SK-N-SH treated with all-trans-retinoic acid at 6 μM for 48 hours (cell line): ENCODE data around the gene MAP3K1.

Experiments used
- ATAC-seq: fragments of 200-7000 bp; cut with Tn5 transposase; 3 replicates; pipeline ENCODE4 v1.9.1; 2020; ENCODE audit warnings: mild to moderate bottlenecking, moderate library complexity
- ARNTL ChIP-seq: fragments of 450-650 bp; formaldehyde crosslinking; IDR thresholded peaks from 2 replicates; pipeline ENCODE4 v1.5.0; 2020; ENCODE audit warnings: low read depth, mild to moderate bottlenecking, moderate library complexity, borderline replicate concordance
- BACH2 ChIP-seq: fragments of 250-450 bp; sonication (Bioruptor Pico); IDR thresholded peaks from 2 replicates; pipeline ENCODE4 v1.9.0; 2021; ENCODE audit warnings: mild to moderate bottlenecking, borderline replicate concordance
- CSDC2 ChIP-seq: fragments of 250-450 bp; sonication (Bioruptor Pico); IDR thresholded peaks from 2 replicates; pipeline ENCODE4 v1.5.0; 2020; ENCODE audit warnings: mild to moderate bottlenecking, moderate library complexity
- CSRNP3 ChIP-seq: fragments of 250-450 bp; sonication (Bioruptor Pico); IDR thresholded peaks from 2 replicates; pipeline ENCODE4 v1.5.1; 2021; ENCODE audit warnings: mild to moderate bottlenecking, moderate library complexity
- ESRRG ChIP-seq: fragments of 250-450 bp; sonication (Bioruptor Pico); IDR thresholded peaks from 2 replicates; pipeline ENCODE4 v1.6.1; 2021; ENCODE audit warnings: mild to moderate bottlenecking
- GLIS3 ChIP-seq: fragments of 250-450 bp; sonication (Bioruptor Pico); IDR thresholded peaks from 2 replicates; pipeline ENCODE4 v1.5.0; 2020; ENCODE audit warnings: mild to moderate bottlenecking, moderate library complexity
- OSR1 ChIP-seq: fragments of 250-450 bp; sonication (Bioruptor Pico); IDR thresholded peaks from 2 replicates; pipeline ENCODE4 v1.8.0; 2022; ENCODE audit warnings: moderate library complexity, mild to moderate bottlenecking, inconsistent platforms
- POU6F1 ChIP-seq: fragments of 250-450 bp; sonication (Bioruptor Pico); IDR thresholded peaks from 2 replicates; pipeline ENCODE4 v1.8.0; 2021; ENCODE audit warnings: low read depth, mild to moderate bottlenecking, moderate library complexity, borderline replicate concordance
- PPARA ChIP-seq: fragments of 250-450 bp; sonication (Bioruptor Pico); IDR thresholded peaks from 2 replicates; pipeline ENCODE4 v1.5.0; 2020; ENCODE audit warnings: mild to moderate bottlenecking, borderline replicate concordance
- RARB ChIP-seq: fragments of 250-450 bp; sonication (Bioruptor Pico); IDR thresholded peaks from 2 replicates; pipeline ENCODE4 v1.8.0; 2021; ENCODE audit warnings: mild to moderate bottlenecking, moderate library complexity
- SNAI2 ChIP-seq: fragments of 250-450 bp; sonication (Bioruptor Pico); IDR thresholded peaks from 2 replicates; pipeline ENCODE4 v1.5.0; 2020; ENCODE audit warnings: mild to moderate bottlenecking, moderate library complexity
- TCF4 ChIP-seq: fragments of 250-450 bp; sonication (Bioruptor Pico); IDR thresholded peaks from 2 replicates; pipeline ENCODE4 v1.8.0; 2021; ENCODE audit warnings: mild to moderate bottlenecking, moderate library complexity, borderline replicate concordance
- ZC3H10 ChIP-seq: fragments of 250-450 bp; sonication (Bioruptor Pico); IDR thresholded peaks from 2 replicates; pipeline ENCODE4 v1.5.1; 2021; ENCODE audit warnings: mild to moderate bottlenecking, moderate library complexity
- ZFP3 ChIP-seq: fragments of 250-450 bp; sonication (Bioruptor Pico); IDR thresholded peaks from 2 replicates; pipeline ENCODE4 v1.5.0; 2020; ENCODE audit warnings: mild to moderate bottlenecking, moderate library complexity
- ZFP30 ChIP-seq: fragments of 450-650 bp; formaldehyde crosslinking; IDR thresholded peaks from 2 replicates; pipeline ENCODE4 v1.5.0; 2022; ENCODE audit warnings: mild to moderate bottlenecking, moderate library complexity
- ZNF565 ChIP-seq: fragments of 450-650 bp; formaldehyde crosslinking; conservative IDR thresholded peaks from 2 replicates; pipeline ENCODE4 v1.5.0; 2020; ENCODE audit warnings: low read depth, mild to moderate bottlenecking, moderate library complexity
- ZNF70 ChIP-seq: fragments of 450-650 bp; formaldehyde crosslinking; IDR thresholded peaks from 2 replicates; pipeline ENCODE4 v1.5.0; 2020; ENCODE audit warnings: mild to moderate bottlenecking, moderate library complexity
- ZNF8 ChIP-seq: fragments of 450-650 bp; formaldehyde crosslinking; IDR thresholded peaks from 2 replicates; pipeline ENCODE4 v1.5.0; 2020; ENCODE audit warnings: mild to moderate bottlenecking, moderate library complexity
- TF ChIP-seq, protein P1 (sequence below): fragments of 250-450 bp; sonication (Bioruptor Pico); IDR thresholded peaks from 2 replicates; pipeline ENCODE4 v1.5.1; 2020; ENCODE audit warnings: low read depth, mild to moderate bottlenecking, moderate library complexity
- TF ChIP-seq, protein P2 (sequence below): fragments of 250-450 bp; sonication (Bioruptor Pico); IDR thresholded peaks from 2 replicates; pipeline ENCODE4 v1.8.0; 2020; ENCODE audit warnings: mild to moderate bottlenecking, moderate library complexity, borderline replicate concordance

MAP3K1 gene

GRCh38 chr5:56858777-56859442 lies 43.6 kb downstream of the MAP3K1 start:
- TF ChIP-seq ZFP3 (CRISPR knock-in tag) (no peak), GLIS3 (no peak), ESRRG (no peak)
- no peak for ATAC-seq

- TF ChIP-seq, protein P1, sequence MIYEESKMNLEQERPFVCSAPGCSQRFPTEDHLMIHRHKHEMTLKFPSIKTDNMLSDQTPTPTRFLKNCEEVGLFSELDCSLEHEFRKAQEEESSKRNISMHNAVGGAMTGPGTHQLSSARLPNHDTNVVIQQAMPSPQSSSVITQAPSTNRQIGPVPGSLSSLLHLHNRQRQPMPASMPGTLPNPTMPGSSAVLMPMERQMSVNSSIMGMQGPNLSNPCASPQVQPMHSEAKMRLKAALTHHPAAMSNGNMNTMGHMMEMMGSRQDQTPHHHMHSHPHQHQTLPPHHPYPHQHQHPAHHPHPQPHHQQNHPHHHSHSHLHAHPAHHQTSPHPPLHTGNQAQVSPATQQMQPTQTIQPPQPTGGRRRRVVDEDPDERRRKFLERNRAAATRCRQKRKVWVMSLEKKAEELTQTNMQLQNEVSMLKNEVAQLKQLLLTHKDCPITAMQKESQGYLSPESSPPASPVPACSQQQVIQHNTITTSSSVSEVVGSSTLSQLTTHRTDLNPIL (CRISPR knock-in tag), result no peak
- TF ChIP-seq ZNF70 (no peak), POU6F1 (CRISPR knock-in tag) (no peak), ARNTL (CRISPR knock-in tag) (no peak), BACH2 (no peak), RARB (no peak), PPARA (no peak), OSR1 (no peak), SNAI2 (CRISPR knock-in tag) (no peak), ESRRG (no peak), ZFP3 (CRISPR knock-in tag) (no peak), CSDC2 (CRISPR knock-in tag) (no peak), TCF4 (CRISPR knock-in tag) (no peak), ZNF565 (no peak), ZFP30 (no peak), ZNF8 (no peak), CSRNP3 (CRISPR knock-in tag) (no peak), ZC3H10 (CRISPR knock-in tag) (no peak), GLIS3 (no peak)
- TF ChIP-seq, protein P2, sequence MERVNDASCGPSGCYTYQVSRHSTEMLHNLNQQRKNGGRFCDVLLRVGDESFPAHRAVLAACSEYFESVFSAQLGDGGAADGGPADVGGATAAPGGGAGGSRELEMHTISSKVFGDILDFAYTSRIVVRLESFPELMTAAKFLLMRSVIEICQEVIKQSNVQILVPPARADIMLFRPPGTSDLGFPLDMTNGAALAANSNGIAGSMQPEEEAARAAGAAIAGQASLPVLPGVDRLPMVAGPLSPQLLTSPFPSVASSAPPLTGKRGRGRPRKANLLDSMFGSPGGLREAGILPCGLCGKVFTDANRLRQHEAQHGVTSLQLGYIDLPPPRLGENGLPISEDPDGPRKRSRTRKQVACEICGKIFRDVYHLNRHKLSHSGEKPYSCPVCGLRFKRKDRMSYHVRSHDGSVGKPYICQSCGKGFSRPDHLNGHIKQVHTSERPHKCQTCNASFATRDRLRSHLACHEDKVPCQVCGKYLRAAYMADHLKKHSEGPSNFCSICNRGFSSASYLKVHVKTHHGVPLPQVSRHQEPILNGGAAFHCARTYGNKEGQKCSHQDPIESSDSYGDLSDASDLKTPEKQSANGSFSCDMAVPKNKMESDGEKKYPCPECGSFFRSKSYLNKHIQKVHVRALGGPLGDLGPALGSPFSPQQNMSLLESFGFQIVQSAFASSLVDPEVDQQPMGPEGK (CRISPR knock-in tag), result no peak
- no peak for ATAC-seq
Measured at GRCh38 chr5:56861893-56862485, 46.6 kb downstream of the MAP3K1 start.

DNA sequence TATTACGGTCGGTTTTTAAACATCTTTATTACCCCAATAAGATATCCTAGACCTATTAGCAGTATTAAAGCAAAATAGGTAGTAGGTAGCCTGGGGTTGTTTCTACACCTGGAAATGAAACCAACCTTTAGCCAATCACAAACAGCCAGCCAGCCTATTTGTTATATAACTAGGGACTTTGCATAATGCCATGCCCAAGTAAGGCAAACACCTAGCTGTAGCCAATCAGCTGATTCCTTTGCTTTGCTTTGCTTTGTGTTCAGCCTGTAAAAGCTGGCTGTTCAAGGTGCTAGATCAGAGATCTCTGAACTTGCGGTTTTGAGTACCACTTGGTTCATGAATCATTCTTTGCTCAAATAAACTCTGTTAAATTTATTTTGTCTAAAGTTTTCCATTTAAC lies 47.6 kb downstream of the MAP3K1 start:
- no peak for ATAC-seq
- TF ChIP-seq POU6F1 (CRISPR knock-in tag) (no peak), RARB (no peak), ZNF70 (no peak), ZNF565 (no peak), OSR1 (no peak), ZNF8 (no peak), BACH2 (no peak), CSDC2 (CRISPR knock-in tag) (no peak), ZFP3 (CRISPR knock-in tag) (no peak)
- TF ChIP-seq, protein P1 (CRISPR knock-in tag), result no peak
- TF ChIP-seq, protein P2 (CRISPR knock-in tag), result no peak
